ENCODE data around the gene TBC1D22A.

DNA sequence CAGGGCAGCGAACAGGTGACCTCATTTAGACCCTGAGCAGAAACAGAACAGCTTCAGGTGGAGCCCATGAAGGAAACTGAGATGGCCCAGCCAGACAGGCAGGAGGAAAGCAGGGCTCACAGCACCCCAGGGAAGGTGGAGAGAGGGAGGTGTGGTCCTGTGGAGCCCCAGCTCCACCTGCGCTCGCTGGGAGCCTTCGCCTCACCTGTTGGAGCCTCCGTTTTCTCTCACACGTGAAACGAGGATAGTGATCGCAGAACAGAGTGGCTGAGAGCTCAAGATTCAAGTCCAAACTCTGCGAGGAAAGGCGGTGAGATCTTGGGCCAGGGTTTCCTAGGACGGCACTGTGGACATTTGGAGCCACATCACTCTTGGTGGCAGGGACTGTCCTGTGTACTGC lies 15.8 kb upstream of the TBC1D22A start:
- TF ChIP-seq, protein P1, sequence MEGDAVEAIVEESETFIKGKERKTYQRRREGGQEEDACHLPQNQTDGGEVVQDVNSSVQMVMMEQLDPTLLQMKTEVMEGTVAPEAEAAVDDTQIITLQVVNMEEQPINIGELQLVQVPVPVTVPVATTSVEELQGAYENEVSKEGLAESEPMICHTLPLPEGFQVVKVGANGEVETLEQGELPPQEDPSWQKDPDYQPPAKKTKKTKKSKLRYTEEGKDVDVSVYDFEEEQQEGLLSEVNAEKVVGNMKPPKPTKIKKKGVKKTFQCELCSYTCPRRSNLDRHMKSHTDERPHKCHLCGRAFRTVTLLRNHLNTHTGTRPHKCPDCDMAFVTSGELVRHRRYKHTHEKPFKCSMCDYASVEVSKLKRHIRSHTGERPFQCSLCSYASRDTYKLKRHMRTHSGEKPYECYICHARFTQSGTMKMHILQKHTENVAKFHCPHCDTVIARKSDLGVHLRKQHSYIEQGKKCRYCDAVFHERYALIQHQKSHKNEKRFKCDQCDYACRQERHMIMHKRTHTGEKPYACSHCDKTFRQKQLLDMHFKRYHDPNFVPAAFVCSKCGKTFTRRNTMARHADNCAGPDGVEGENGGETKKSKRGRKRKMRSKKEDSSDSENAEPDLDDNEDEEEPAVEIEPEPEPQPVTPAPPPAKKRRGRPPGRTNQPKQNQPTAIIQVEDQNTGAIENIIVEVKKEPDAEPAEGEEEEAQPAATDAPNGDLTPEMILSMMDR (IDR thresholded peaks at IDR 0.05; ENCODE audit: poor library complexity) = no peak
- TF ChIP-seq EZH2 (IDR thresholded peaks at IDR 0.05; ENCODE audit: borderline replicate concordance) (no peak), EZH2phosphoT487 (IDR thresholded peaks at IDR 0.05; ENCODE audit: low read depth, severe bottlenecking, unreplicated experiment) (no peak)
